BLaER1 (cell line): ENCODE results near the gene CCDC184.
"Not testable (repeated sequence)": the region's sequence is repeated elsewhere in the genome, so short reads cannot be mapped to it uniquely, and the experiment has no call there.

Experiments used
- H3K27ac ChIP-seq: shearing (Covaris generic); formaldehyde crosslinking; 2 replicates; pipeline ENCODE4 v1.8.1; 2022
- H3K27me3 ChIP-seq: shearing (Covaris generic); formaldehyde crosslinking; 2 replicates; pipeline ENCODE4 v1.8.1; 2022
- H3K36me3 ChIP-seq: shearing (Covaris generic); formaldehyde crosslinking; 2 replicates; pipeline ENCODE4 v1.8.1; 2022
- H3K4me1 ChIP-seq: shearing (Covaris generic); formaldehyde crosslinking; 2 replicates; pipeline ENCODE4 v1.8.1; 2022
- H3K4me2 ChIP-seq: shearing (Covaris generic); formaldehyde crosslinking; 2 replicates; pipeline ENCODE4 v1.8.1; 2022
- H3K4me3 ChIP-seq: shearing (Covaris generic); formaldehyde crosslinking; 2 replicates; pipeline ENCODE4 v1.8.1; 2022
- H3K9ac ChIP-seq: shearing (Covaris generic); formaldehyde crosslinking; 2 replicates; pipeline ENCODE4 v1.8.1; 2022
- H3K9me3 ChIP-seq: shearing (Covaris generic); formaldehyde crosslinking; 2 replicates; pipeline ENCODE4 v1.8.1; 2022
- H4K20me1 ChIP-seq: shearing (Covaris generic); formaldehyde crosslinking; 2 replicates; pipeline ENCODE4 v1.8.1; 2022
- Cebpa-rat ChIP-seq: shearing (Covaris generic); IDR thresholded peaks from 2 replicates; pipeline ENCODE4 v1.8.1; 2022

CCDC184 gene

DNA sequence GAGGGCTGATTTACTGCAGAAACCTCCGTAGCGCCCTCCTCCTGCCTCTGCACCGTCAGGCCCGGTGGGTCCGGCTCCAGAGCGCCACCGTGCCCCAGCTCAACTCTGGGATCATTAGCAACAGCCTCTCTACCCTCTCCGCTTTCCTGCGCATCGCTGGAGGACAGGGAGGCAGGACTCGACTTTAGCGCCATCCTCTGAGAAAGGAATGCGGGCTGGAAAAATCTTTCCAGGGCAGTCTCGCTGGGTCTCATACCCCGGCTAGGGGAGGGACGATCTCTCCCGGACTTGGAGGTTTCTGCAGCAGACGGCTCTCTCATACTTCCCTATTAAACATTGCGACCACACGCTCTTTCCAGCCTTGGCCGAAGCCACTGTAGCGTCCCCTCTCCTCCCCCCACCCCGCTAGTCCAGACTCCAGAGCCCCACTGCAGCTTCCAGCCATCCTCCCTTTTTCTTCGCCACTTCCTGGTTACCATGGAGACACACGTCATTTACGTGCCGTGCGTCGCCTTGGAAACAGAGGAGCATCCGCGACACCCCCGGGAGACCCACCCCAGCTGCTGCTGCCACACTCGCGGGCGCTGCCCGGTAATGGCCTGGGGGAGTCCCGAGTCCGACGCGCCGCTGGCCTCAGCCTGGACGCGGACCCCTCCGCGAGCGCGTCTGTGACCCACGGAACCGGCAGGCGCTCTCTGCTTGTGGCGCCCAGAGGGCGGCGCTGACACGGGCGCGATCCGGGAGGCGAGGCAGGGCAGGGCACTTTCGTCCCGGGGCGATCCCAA is at the start of gene CCDC184:
TSS of gene CCDC184 (plus strand) at position 554 of the 785 bp plus-strand sequence. CDS start 479 bp downstream, outside the sequence.
- Histone ChIP-seq H4K20me1 (no peaks in the 10 kb centered on the region), H3K36me3 (no peaks in the 10 kb centered on the region), H3K9ac (peak within 1 kb of the TSS; percentile 58; the same call in 1 of the 2 replicates), H3K4me3 (peak within 1 kb of the TSS; percentile 84), H3K27ac (no peak within 1 kb of the TSS), H3K4me2 (peak within 1 kb of the TSS; percentile 92), H3K4me1 (peaks cover 46% of the 10 kb centered on the region), H3K9me3 (no peaks in the 10 kb centered on the region), H3K27me3 (peaks cover 31% of the 10 kb centered on the region)
- TF ChIP-seq Cebpa-rat = no peak

DNA sequence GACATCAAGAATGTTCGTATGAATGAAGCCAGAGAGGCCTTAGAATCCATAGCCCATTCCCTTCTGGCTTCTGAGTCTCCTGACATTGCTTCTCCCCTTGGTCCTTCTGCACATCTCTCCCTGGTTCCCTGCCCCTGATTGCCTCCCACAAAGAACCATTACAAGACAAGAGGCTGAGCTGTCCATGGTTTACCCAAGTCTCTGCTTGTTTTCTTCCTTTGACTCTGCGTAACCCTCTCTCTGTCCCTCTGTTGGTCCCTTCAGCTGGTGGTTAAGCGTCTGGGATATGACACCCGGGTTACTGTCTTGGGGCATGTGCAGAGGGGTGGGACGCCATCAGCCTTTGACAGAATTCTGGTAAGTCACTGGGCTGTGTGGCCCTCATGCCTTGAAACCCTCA is 48.4 kb upstream of the CCDC184 start:
- Histone ChIP-seq H3K27me3 (no peaks in the 10 kb centered on the region), H3K27ac (no peak overlapping the region), H3K4me1 (no peaks in the 10 kb centered on the region), H3K9me3 (no peaks in the 10 kb centered on the region), H3K4me3 (no peak overlapping the region), H3K4me2 (no peak overlapping the region), H3K36me3 (peaks cover 100% of the 10 kb centered on the region), H4K20me1 (no peaks in the 10 kb centered on the region), H3K9ac (no peak overlapping the region)
- TF ChIP-seq Cebpa-rat = no peak

- Histone ChIP-seq H3K4me1 (no peaks in the 10 kb centered on the region), H3K27me3 (no peaks in the 10 kb centered on the region), H3K4me2 (no peak overlapping the region), H3K27ac (no peak overlapping the region), H3K36me3 (peaks cover 100% of the 10 kb centered on the region), H3K9ac (no peak overlapping the region), H3K9me3 (no peaks in the 10 kb centered on the region), H4K20me1 (0 out of 2 replicates have a peak, but pooled peaks cover 3% of the 10 kb centered on the region), H3K4me3 (no peak overlapping the region)
- no peak for TF ChIP-seq Cebpa-rat
Measured at GRCh38 chr12:48142818-48143674, 40.4 kb upstream of the CCDC184 start.

GRCh38 chr12:48143898-48144297 is 39.5 kb upstream of the CCDC184 start:
- H3K9ac ChIP-seq = no peak overlapping the region
- no peaks in the 10 kb centered on the region for H3K27me3 ChIP-seq
- H4K20me1 ChIP-seq = 0 out of 2 replicates have a peak, but pooled peaks cover 12% of the 10 kb centered on the region
- no peaks in the 10 kb centered on the region for H3K9me3 ChIP-seq
- no peak overlapping the region for H3K27ac ChIP-seq
- H3K4me1 ChIP-seq = no peaks in the 10 kb centered on the region
- H3K4me3 ChIP-seq = no peak overlapping the region
- H3K4me2 ChIP-seq = no peak overlapping the region
- H3K36me3 ChIP-seq = peaks cover 100% of the 10 kb centered on the region
- no peak for TF ChIP-seq Cebpa-rat

DNA sequence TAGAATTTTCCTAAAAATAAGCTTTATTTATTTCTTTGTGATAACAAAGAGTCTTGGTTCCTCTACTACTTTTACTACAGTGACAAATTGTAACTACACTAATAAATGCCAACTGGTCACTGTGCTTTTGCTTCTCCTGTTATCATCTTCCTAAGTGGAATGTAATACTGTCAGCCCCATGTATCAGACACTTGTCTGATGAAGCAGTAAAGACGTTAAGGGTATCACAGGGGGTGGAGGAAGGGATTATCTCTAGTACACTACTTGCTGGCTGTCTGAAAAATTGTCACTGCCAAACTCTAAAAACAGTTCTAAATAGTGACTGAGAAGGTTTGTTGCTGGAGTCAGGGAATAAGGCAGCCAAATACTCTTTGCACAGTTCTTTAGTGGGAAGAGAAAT is 37.5 kb upstream of the CCDC184 start:
- H3K36me3 ChIP-seq = peaks cover 100% of the 10 kb centered on the region
- TF ChIP-seq Cebpa-rat = no peak
- no peaks in the 10 kb centered on the region for H3K9me3 ChIP-seq
- no peaks in the 10 kb centered on the region for H3K27me3 ChIP-seq
- H3K27ac ChIP-seq = no peak overlapping the region
- 0 out of 2 replicates have a peak, but pooled peaks cover 29% of the 10 kb centered on the region for H4K20me1 ChIP-seq
- H3K4me1 ChIP-seq = no peaks in the 10 kb centered on the region
- no peak overlapping the region for H3K4me2 ChIP-seq
- H3K9ac ChIP-seq = no peak overlapping the region
- no peak overlapping the region for H3K4me3 ChIP-seq

- Histone ChIP-seq H3K27me3 (no peaks in the 10 kb centered on the region), H3K4me1 (peaks cover 5% of the 10 kb centered on the region), H3K36me3 (peaks cover 84% of the 10 kb centered on the region), H3K4me3 (no peak overlapping the region), H3K9me3 (no peaks in the 10 kb centered on the region), H3K27ac (no peak overlapping the region), H3K4me2 (no peak overlapping the region), H4K20me1 (peaks cover 38% of the 10 kb centered on the region; the same call in 1 of the 2 replicates), H3K9ac (no peak overlapping the region)
- TF ChIP-seq Cebpa-rat = no peak
Measured at GRCh38 chr12:48151103-48151771, 32.2 kb upstream of the CCDC184 start.

DNA sequence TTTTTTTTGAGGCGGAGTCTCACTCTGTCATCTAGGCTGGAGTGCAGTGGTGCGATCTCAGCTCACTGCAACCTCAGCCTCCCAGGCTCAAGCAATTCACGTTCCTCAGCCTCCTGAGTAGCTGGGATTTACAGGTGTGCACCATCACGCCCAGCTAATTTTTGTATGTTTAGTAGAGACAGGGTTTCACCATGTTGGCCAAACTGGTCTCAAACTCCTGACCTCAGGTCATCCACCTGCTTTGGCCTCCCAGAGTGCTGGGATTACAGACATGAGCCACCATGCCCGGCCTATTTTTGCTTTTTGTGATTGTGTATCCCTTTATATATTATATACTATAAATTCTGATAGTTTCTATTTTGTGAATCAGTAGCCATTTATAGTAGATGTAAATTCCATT is 27.7 kb upstream of the CCDC184 start:
- not testable (repeated sequence) for H3K9ac ChIP-seq, H3K4me3 ChIP-seq, H4K20me1 ChIP-seq, H3K9me3 ChIP-seq, H3K27me3 ChIP-seq, H3K27ac ChIP-seq
- Histone ChIP-seq H3K4me2 (peak overlapping the region; percentile 95; the same call in 1 of the 2 replicates), H3K36me3 (peaks cover 39% of the 10 kb centered on the region), H3K4me1 (peaks cover 17% of the 10 kb centered on the region)

DNA sequence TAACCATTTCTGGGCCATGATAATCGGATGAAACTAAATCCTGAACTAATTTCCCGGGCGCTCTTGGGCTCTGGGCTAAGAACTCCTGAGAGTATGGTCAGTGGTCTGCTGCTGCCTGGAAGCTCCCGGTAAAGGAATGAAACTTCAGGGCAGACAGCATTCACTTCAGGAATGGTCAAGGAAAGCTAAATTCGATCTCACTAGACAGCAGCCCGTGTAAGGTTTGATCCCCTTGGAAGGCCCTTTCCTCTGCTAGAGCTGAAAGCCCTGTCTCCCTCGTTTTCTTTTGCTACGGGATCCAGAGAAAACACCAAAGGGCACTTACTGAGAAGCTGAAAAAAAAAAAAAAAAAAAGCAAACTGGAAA is 26.8 kb upstream of the CCDC184 start:
- H3K9ac ChIP-seq = peak overlapping the region; percentile 82
- peak overlapping the region; percentile 95 for H3K4me2 ChIP-seq
- no peak for TF ChIP-seq Cebpa-rat
- H3K4me1 ChIP-seq = peaks cover 17% of the 10 kb centered on the region
- H3K4me3 ChIP-seq = peak overlapping the region; percentile 83
- no peaks in the 10 kb centered on the region for H3K9me3 ChIP-seq
- H3K27ac ChIP-seq = peak overlapping the region; percentile 62
- H4K20me1 ChIP-seq = peaks cover 10% of the 10 kb centered on the region; the same call in 1 of the 2 replicates
- no peaks in the 10 kb centered on the region for H3K27me3 ChIP-seq
- peaks cover 30% of the 10 kb centered on the region for H3K36me3 ChIP-seq

GRCh38 chr12:48157018-48157888 is 26.2 kb upstream of the CCDC184 start, which contains the start of gene ASB8:
Gene ASB8 (minus strand): TSS chr12:48157515. CDS start chr12:48153496, 4,019 bp downstream.
- H3K9ac ChIP-seq = peak within 1 kb of the TSS; percentile 82
- peak within 1 kb of the TSS; percentile 95 for H3K4me2 ChIP-seq
- no peak for TF ChIP-seq Cebpa-rat
- peaks cover 10% of the 10 kb centered on the region; the same call in 1 of the 2 replicates for H4K20me1 ChIP-seq
- peaks cover 17% of the 10 kb centered on the region for H3K4me1 ChIP-seq
- H3K27me3 ChIP-seq = no peaks in the 10 kb centered on the region
- H3K36me3 ChIP-seq = peaks cover 24% of the 10 kb centered on the region
- no peaks in the 10 kb centered on the region for H3K9me3 ChIP-seq
- H3K27ac ChIP-seq = peak within 1 kb of the TSS; percentile 62
- peak within 1 kb of the TSS; percentile 83 for H3K4me3 ChIP-seq
